GM10847 (cell line): Measurements from ENCODE around the gene BRINP2.

Experiments used
- POLR2A ChIP-seq: IDR thresholded peaks from 2 replicates; pipeline ENCODE4 v1.6.1; 2011; ENCODE audit not compliant: insufficient read length; ENCODE audit errors: extremely low read depth

BRINP2 gene

DNA sequence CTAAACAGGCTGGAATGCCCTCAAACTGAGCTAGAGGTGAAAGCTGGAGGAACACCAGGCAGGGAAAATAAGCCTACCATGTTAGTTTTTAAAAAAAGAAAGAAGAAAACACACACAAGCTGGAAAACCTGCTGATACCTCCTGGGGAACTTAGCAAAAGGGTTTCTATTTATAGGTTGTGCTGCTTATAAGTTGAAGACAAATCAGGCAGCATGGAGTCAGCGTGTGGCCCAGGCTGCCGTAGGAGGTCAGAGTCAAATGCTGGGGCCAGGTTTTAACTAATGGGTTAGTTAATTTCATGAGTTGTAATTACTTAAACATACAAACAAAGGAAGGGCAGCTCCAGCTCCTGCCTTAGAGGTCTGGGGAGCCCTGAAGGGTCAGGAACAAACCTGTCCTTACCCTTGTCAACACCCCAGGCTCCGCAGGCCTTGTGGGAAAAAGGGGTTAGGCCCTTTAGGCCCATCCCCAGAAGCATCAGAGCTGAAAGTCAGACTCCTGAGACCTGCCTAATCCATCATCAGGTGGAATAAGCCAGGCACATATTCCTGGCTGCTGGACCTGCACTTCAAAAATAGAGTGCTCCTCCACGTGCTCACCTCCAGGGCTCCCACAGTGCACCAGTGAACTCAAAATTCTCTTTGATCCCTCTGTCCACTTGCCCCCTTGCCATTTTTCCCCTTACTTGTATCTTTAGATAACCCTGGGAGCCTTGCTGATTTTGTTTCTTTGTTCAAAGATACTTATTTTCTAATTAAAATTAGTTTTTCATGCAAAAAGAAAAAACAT is 59.7 kb downstream of the BRINP2 start:
- TF ChIP-seq POLR2A = no peak

GRCh38 chr1:177235350-177235749 is 64.6 kb downstream of the BRINP2 start:
- TF ChIP-seq POLR2A = no peak

DNA sequence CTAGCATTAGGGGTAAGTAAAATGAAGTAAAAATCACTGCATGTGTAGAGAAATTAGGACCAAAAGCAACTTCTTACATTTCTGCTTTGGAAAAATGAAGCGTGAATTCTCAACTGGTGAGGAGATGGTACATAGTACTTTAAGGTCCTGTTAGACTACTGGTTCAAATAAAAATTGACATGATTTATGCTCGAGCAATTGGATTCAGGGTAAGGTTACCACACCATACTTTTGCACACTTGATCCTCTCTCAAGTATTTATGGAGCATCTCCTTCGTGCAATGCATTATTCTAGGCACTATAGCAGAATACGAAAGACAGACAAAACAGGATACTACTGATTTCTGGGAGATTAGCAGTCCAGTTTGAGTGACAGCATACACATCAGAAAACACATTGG is 66.2 kb downstream of the BRINP2 start:
- no peak for TF ChIP-seq POLR2A

DNA sequence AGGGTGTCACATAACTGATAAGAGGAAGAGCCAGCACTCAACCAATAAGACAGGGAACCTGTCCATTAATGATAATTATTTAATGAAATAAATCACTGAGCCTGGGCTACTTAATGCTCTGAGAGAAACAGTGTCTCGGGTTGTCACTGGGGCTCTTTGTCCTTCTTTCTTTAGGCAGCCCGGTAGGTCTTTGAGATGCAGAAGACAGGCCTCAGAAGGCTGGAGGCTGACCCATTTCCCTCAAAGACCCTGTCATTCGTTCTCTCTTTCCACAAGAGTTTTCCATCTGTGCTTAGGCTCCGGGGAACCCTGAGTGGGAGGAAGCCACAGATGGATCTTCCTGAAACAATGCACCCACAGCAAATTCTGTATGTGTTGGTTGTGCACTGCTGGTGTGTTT is 68.2 kb downstream of the BRINP2 start:
- TF ChIP-seq POLR2A = no peak

GRCh38 chr1:177239792-177240191 is 69.0 kb downstream of the BRINP2 start:
- TF ChIP-seq POLR2A = no peak

DNA sequence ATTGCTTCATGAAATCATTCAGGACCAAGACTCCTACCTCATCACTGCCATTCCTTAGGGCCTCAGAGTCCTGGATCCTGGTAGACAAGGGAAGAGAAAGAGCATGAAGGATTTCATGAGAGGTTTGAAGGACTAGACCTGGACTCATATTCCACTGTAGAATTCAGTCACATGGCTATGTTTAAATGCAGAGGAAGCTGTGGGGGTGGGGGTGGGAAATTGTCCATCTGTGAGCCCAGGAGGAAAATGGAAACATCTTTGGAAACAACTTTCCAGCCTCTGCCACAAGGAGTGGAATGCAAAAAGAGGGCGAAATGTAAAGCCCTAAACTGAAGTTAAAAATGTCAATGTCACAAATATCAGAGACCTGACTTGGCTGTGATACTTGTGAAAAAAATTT is 73.0 kb downstream of the BRINP2 start:
- TF ChIP-seq POLR2A = no peak

GRCh38 chr1:177246710-177247580 is 76.2 kb downstream of the BRINP2 start:
- TF ChIP-seq POLR2A = no peak

- TF ChIP-seq POLR2A = no peak
Observed at GRCh38 chr1:177247623-177248176, 76.9 kb downstream of the BRINP2 start.

- no peak for TF ChIP-seq POLR2A
Observed at GRCh38 chr1:177248258-177248657, 77.5 kb downstream of the BRINP2 start.

DNA sequence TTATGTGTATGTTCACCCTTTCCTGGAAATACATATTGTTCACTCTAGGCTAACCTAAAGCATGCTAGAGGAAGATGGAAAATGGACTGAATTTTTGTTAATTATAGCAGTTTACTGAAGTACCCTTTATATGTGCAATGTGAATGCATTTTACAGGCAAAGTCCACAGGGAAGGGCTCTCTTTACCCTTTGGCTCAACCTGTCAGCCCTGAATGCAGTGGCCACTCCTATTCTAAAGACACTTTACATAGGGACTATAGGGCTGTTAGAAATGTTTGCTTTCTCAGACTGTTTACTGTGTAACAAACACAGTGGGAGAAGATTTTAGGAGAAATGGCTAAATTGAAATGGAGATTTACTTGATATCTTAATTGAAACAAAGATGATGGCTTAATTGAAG is 78.5 kb downstream of the BRINP2 start:
- no peak for TF ChIP-seq POLR2A

DNA sequence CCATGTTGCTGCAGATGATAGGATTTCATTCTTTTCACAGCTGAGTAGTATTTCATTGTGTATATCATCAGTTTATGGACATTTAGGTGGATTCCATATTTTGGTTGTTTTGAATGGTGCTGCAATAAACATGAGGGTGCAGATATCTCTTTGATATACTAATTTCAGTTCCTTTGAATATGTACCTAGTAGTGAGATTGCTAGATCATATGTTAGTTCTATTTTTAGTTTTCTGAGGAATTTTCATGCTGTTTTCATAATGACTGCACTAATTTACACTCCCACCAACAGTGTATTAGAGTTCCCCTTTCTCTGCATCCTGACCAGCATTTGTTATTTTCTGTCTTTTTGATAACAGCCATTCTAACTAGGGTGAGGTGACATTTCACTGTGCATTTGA is 82.1 kb downstream of the BRINP2 start:
- TF ChIP-seq POLR2A = no peak

- TF ChIP-seq POLR2A = no peak
Observed at GRCh38 chr1:177255411-177255810, 84.7 kb downstream of the BRINP2 start.

DNA sequence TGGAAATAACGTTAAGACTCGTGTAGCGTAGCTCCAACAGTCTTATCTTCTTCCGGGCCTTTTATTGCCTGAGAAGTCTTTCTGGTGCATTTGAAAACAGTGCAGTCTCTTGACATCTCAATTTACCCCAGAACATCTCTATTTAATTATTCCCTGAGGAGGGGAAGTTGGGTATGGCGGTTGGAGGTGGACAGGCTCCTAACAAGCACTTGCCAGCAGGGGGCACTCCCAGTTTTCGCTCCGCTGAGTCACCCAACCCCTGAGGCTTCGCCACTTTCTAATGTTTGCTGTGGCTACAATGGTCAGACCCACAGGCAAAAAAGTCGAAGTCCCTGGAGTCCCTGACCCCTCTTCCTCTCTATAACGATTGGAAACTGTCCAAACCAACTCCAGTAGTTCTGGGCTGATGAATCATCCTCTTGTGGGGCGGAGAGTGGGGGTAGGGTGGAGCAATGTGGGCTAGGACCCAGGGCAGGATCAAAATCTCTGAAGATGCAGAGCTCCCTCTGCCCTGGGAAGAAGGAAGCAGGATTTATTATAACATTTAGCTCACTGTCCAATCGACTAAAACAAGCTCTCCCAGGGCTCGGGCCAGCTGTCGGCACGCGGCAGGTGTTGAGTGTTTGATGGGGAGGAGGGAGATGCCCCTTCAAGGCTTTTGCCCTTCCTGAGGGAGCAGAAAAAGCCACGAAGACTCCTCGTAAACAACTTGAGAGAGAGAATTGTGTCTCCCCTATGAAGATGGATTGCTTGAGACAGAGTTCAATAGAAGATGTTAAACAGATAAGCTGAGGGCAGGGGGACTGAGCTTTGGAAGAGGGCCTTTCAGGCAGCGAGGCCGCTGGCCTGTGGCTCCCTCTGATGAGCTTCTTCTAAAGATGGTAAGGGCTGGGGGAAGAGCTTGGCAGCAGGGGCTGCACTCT is 85.7 kb downstream of the BRINP2 start:
- TF ChIP-seq POLR2A = no peak

DNA sequence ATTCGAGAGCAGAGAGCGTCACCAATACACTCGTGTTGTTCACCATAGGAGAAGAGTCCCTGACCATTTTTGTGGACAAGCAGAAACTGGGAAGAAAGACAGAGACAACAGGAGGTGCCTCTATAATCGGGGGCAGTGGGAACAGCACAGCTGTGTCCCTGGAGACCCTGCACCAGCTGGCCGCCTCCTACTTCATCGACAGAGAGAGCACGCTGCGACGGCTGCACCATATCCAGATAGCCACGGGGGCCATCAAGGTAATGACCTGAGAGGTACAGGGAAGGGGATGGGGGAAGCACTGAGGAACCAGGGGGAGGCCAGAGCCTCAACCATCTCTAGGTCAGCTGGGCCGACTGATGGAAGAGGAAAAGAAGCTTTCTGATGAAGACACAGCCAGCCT is 86.4 kb downstream of the BRINP2 start:
- TF ChIP-seq POLR2A = no peak

DNA sequence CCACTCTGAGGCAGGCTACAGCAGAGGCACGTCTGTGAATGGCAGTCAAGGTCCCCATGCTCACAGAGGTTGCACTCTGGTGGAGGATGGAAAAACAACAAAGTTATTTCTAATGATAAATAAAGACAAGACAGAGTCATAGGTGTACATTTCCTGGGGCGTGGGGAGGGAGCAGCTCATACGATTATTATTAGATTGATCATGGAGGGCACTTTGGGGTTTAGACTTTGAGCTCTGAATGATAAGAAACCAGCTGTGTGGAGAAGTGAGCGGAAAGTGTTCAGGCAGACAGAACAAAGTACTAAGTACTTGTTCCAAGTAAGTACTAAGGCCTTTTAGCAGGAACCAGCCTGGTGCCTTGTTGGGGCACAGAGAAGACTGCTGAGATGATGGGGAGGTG is 86.8 kb downstream of the BRINP2 start:
- TF ChIP-seq POLR2A = no peak

GRCh38 chr1:177270863-177271262 is 100.1 kb downstream of the BRINP2 start:
- TF ChIP-seq POLR2A = no peak

DNA sequence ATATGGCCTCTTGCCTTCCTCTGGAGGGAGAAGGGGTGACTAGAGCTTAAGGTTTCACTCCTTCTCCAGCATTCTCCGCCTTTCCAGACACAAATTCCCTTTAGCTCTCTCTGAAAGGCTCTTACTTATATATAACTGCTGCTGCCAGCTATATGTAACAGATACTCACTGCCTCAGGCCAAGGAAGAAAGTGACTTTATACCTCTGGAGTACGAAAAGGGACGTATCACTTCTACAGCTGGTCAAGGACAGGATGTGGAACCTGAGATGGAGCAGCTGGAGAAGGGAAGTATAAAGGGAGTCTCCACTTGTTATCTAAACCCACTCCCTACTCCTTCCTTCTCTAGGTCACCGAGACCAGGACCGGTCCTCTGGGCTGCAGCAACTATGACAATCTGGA is 102.4 kb downstream of the BRINP2 start:
- no peak for TF ChIP-seq POLR2A
